Keratinocyte (primary cell): ENCODE results near the gene HOXD10. TPM values are rescaled to one million over a fixed set of nuclear protein-coding genes. Genes with fewer than 3 reads are reported as not detected.

Experiments used
- DNase-seq: peaks from one replicate; pipeline ENCODE4 v3.0.0-alpha.2; 2011; ENCODE audit warnings: low read depth, missing footprints, low spot score
- FAIRE-seq: peaks from 2 replicates; lab custom pipeline; 2011; peaks lifted over from hg19 to GRCh38; lab: Jason Lieb, UNC
- H2AFZ ChIP-seq: 2 replicates; pipeline ENCODE4 v1.6.0; 2012; ENCODE audit warnings: low read length, control low read depth, inconsistent platforms; ENCODE audit not compliant: control insufficient read depth
- H3K27ac ChIP-seq: 2 replicates; pipeline ENCODE4 v1.5.1; 2011; ENCODE audit warnings: low read length; ENCODE audit not compliant: control insufficient read depth, insufficient read depth
- H3K27me3 ChIP-seq: 3 replicates; pipeline ENCODE4 v1.6.0; 2011; ENCODE audit warnings: low read length; ENCODE audit not compliant: control insufficient read depth, insufficient read depth; ENCODE audit errors: extremely low read depth
- H3K36me3 ChIP-seq, 2 experiments: 2 replicates in 1 of 2; 3 replicates in 1 of 2; pipeline ENCODE4 v1.5.1; 2011; ENCODE audit warnings: low read length in 2 of 2, mild to moderate bottlenecking in 1 of 2; ENCODE audit not compliant: control insufficient read depth in 2 of 2, insufficient read depth in 2 of 2; ENCODE audit errors: extremely low read depth in 1 of 2
- H3K4me1 ChIP-seq: 3 replicates; pipeline ENCODE4 v1.5.1; 2011; ENCODE audit warnings: low read length; ENCODE audit not compliant: control insufficient read depth, insufficient read depth; ENCODE audit errors: extremely low read depth
- H3K4me2 ChIP-seq: 3 replicates; pipeline ENCODE4 v1.6.0; 2011; ENCODE audit warnings: low read depth, low read length; ENCODE audit not compliant: control insufficient read depth, insufficient read depth; ENCODE audit errors: extremely low read depth
- H3K4me3 ChIP-seq, 3 experiments: fragments of 200-600 bp in 1 of 3; sonication (generic) in 1 of 3; 2 replicates in 2 of 3; 3 replicates in 1 of 3; pipeline ENCODE4 v1.5.1; 2011 to 2016; ENCODE audit warnings: low read length in 3 of 3, mild to moderate bottlenecking in 3 of 3, control low read depth in 2 of 3, inconsistent platforms in 1 of 3, low read depth in 1 of 3, mixed read lengths in 1 of 3, mixed run types in 1 of 3, moderate library complexity in 1 of 3; ENCODE audit not compliant: control insufficient read depth in 2 of 3, insufficient read depth in 2 of 3; ENCODE audit errors: extremely low read depth in 1 of 3
- H3K79me2 ChIP-seq: 2 replicates; pipeline ENCODE4 v1.6.0; 2012; ENCODE audit warnings: low read length; ENCODE audit not compliant: control insufficient read depth, insufficient read depth
- H3K9ac ChIP-seq: 3 replicates; pipeline ENCODE4 v1.6.0; 2011; ENCODE audit warnings: low read length; ENCODE audit not compliant: control insufficient read depth, insufficient read depth; ENCODE audit errors: extremely low read depth
- H3K9me1 ChIP-seq: 3 replicates; pipeline ENCODE4 v1.6.0; 2011; ENCODE audit warnings: low read length; ENCODE audit not compliant: control insufficient read depth, insufficient read depth; ENCODE audit errors: extremely low read depth
- H3K9me3 ChIP-seq: 2 replicates; pipeline ENCODE4 v1.5.1; 2012; ENCODE audit warnings: low read depth, low read length; ENCODE audit not compliant: control insufficient read depth
- H4K20me1 ChIP-seq: 3 replicates; pipeline ENCODE4 v1.6.0; 2011; ENCODE audit warnings: low read length; ENCODE audit not compliant: control insufficient read depth, insufficient read depth; ENCODE audit errors: extremely low read depth
- EZH2 ChIP-seq: IDR thresholded peaks from one replicate; pipeline ENCODE4 v1.6.1; 2012; ENCODE audit warnings: inconsistent platforms, mild to moderate bottlenecking, low read length, moderate library complexity
- dilution Hi-C: fragments of 300-500 bp; cut with MboI; formaldehyde crosslinking; loops from one replicate; pipeline ENCODE4 v1.7.0; 2020; ENCODE audit warnings: low sequenced_read_pairs; ENCODE audit not compliant: extremely low pct_ligation_motif_present
- polyA plus RNA-seq, 5 experiments: library from polyadenylated mRNA; depleted of rRNA in 3 of 5; stranded (reverse) in 3 of 5; stranded (forward) in 1 of 5; unstranded in 1 of 5; fragments of >200 nt; gene quantifications; 1 replicate in 1 of 5; 2 replicates in 3 of 5; 3 replicates in 1 of 5; pipeline versions ENCODE4 v1.2.1 to v1.2.3, GENCODE V29; 2011 to 2012; ENCODE audit warnings: missing spikeins in 2 of 5, low read depth in 1 of 5, low replicate concordance in 1 of 5
- TF ChIP-seq, protein P1 (sequence below), 3 experiments: IDR thresholded peaks in 1 of 3; conservative IDR thresholded peaks in 1 of 3; optimal IDR thresholded peaks in 1 of 3; 2 replicates in 2 of 3; 3 replicates in 1 of 3; pipeline versions ENCODE3 to v1.5.1; 2011; ENCODE audit warnings: low read length in 3 of 3, mild to moderate bottlenecking in 3 of 3, moderate library complexity in 2 of 3, control low read depth in 1 of 3, inconsistent platforms in 1 of 3; ENCODE audit not compliant: insufficient read depth in 2 of 3; ENCODE audit errors: extremely low read depth in 1 of 3

The HOXD10 gene
- polyA plus RNA-seq, 1 donor (not counting 4 experiments of a cell fraction or from before 2014, with no cell fraction given), result not detected

DNA sequence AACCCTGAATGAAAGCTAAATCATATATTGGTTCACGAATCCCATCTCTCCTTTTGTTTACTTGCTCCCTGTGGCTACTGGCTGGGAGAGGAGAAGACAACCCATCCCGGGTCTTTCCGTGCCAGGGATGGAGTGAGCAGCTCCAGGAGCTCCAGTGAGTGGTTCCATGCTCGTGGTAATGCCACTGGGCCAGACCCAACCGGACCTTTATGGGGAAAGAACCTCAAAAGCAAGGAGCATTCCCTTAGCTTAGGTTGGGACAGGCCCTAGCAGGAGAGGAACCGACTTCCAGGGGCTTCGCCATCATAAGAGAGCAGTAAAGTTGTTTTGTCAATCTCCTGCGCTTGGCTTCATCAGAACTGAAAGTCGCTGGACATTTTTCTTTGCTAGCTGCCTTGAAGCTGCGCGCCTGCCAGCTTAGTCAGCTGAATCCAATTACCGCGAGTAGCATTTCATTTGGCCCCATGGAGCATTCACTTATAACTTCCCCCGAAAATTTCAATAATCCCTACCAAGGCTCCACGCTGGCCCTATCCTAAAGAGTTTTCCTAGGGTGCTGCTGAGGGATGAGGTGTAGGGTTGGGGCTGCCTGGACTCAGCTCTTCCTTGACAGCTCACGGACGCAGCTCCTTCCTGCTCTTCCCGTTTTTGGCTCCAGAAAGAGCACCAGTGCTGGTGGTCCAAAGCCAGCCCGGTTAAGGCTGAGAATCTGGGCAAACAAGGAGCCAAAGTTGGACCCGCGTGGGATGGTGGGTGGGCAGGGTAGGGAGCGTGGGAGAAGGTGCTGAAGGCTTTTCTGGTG lies 45.4 kb downstream of the HOXD10 start:
- Histone ChIP-seq H3K27me3 (peaks cover 95% of the 10 kb centered on the region), H3K9me1 (no peaks in the 10 kb centered on the region), H2AFZ (no peak overlapping the region), H3K4me2 (no peak overlapping the region), H3K4me1 (no peaks in the 10 kb centered on the region), H3K27ac (no peak overlapping the region), H3K9me3 (peaks cover 2% of the 10 kb centered on the region), H3K4me3 (no peak overlapping the region), H3K9ac (no peak overlapping the region), H3K79me2 (no peaks in the 10 kb centered on the region), H3K36me3 (no peaks in the 10 kb centered on the region), H4K20me1 (no peaks in the 10 kb centered on the region)
- dilution Hi-C loops, result loop anchor here (25.0 kb wide), 1 partner anchor 475 kb away; no protein-coding TSS in a partner anchor
- no peak for TF ChIP-seq EZH2
- TF ChIP-seq, protein P1, sequence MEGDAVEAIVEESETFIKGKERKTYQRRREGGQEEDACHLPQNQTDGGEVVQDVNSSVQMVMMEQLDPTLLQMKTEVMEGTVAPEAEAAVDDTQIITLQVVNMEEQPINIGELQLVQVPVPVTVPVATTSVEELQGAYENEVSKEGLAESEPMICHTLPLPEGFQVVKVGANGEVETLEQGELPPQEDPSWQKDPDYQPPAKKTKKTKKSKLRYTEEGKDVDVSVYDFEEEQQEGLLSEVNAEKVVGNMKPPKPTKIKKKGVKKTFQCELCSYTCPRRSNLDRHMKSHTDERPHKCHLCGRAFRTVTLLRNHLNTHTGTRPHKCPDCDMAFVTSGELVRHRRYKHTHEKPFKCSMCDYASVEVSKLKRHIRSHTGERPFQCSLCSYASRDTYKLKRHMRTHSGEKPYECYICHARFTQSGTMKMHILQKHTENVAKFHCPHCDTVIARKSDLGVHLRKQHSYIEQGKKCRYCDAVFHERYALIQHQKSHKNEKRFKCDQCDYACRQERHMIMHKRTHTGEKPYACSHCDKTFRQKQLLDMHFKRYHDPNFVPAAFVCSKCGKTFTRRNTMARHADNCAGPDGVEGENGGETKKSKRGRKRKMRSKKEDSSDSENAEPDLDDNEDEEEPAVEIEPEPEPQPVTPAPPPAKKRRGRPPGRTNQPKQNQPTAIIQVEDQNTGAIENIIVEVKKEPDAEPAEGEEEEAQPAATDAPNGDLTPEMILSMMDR (optimal IDR thresholded peaks at IDR 0.05 in 1 of 3, IDR thresholded peaks at IDR 0.05 in 1 of 3, conservative IDR thresholded peaks at IDR 0.05 in 1 of 3; ENCODE audit: extremely low read depth in 1 of 3, insufficient read depth in 2 of 3, low read length in 3 of 3), result no peak
- FAIRE-seq (no peak), DNase-seq (no peak)

DNA sequence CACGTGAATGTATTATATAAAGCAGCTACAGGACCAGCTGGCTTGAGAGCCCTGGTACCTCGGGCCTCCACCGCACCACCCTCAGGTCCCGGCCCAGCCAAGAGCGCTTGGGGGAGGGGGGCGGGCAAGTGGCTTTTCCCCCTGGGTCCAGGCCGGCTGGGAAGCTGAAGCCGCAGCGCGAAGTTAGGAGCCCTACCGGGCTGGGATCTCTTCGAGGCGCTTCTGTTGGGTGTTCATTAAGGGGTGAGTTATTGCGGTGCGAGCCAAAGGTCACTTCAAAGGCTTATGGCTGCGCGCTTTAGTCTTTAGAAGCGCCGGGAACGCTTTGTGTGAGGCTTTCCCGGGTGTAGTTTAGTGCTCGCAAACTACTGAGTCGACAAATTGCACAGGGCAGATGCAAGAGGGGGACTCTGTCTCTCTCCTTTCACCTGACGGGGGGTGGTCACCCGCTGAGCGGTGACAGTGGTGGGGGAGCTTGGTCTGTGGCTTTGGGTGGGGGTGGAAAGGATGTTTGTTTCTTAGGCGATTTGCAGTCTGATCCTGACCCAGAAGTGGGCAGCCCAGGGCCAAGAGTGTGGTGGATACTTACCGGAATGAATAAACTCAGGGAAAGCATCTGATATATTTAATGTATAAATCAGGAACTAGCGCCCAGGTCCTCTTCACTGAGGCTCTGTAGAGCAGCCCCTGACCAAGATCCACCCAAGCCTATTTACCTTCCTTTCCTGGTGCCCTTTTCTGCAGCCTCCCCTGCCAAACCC lies 46.5 kb downstream of the HOXD10 start:
- no peaks in the 10 kb centered on the region for H3K36me3 ChIP-seq
- no peaks in the 10 kb centered on the region for H3K79me2 ChIP-seq
- H4K20me1 ChIP-seq, result no peaks in the 10 kb centered on the region
- H2AFZ ChIP-seq, result no peak overlapping the region
- no peaks in the 10 kb centered on the region for H3K9me1 ChIP-seq
- dilution Hi-C loops, result loop anchor here (25.0 kb wide), 1 partner anchor 474 kb away; no protein-coding TSS in a partner anchor
- H3K4me3 ChIP-seq, result no peak overlapping the region
- H3K9me3 ChIP-seq, result peaks cover 2% of the 10 kb centered on the region
- no peak for FAIRE-seq
- no peak overlapping the region for H3K27ac ChIP-seq
- TF ChIP-seq, protein P1 (optimal IDR thresholded peaks at IDR 0.05 in 1 of 3, IDR thresholded peaks at IDR 0.05 in 1 of 3, conservative IDR thresholded peaks at IDR 0.05 in 1 of 3; ENCODE audit: extremely low read depth in 1 of 3, insufficient read depth in 2 of 3, low read length in 3 of 3), result no peak
- peak; percentile 33 for TF ChIP-seq EZH2
- no peak overlapping the region for H3K9ac ChIP-seq
- DNase-seq, result no peak
- no peaks in the 10 kb centered on the region for H3K4me1 ChIP-seq
- H3K4me2 ChIP-seq, result no peak overlapping the region
- peaks cover 92% of the 10 kb centered on the region for H3K27me3 ChIP-seq
